ENCODE data around the gene PGGHG.
"Not testable (repeated sequence)": the region's sequence is repeated elsewhere in the genome, so short reads cannot be mapped to it uniquely, and the experiment has no call there.

PGGHG gene

GRCh38 chr11:296171-297050 lies 7.5 kb downstream of the PGGHG start:
- DNase-seq (ENCODE audit: low read depth, low spot score), result no peak
- H3K27ac ChIP-seq, result no peak overlapping the region

GRCh38 chr11:297051-297585 lies 8.2 kb downstream of the PGGHG start:
- no peak overlapping the region for H3K27ac ChIP-seq
- DNase-seq (ENCODE audit: low read depth, low spot score), result no peak

DNA sequence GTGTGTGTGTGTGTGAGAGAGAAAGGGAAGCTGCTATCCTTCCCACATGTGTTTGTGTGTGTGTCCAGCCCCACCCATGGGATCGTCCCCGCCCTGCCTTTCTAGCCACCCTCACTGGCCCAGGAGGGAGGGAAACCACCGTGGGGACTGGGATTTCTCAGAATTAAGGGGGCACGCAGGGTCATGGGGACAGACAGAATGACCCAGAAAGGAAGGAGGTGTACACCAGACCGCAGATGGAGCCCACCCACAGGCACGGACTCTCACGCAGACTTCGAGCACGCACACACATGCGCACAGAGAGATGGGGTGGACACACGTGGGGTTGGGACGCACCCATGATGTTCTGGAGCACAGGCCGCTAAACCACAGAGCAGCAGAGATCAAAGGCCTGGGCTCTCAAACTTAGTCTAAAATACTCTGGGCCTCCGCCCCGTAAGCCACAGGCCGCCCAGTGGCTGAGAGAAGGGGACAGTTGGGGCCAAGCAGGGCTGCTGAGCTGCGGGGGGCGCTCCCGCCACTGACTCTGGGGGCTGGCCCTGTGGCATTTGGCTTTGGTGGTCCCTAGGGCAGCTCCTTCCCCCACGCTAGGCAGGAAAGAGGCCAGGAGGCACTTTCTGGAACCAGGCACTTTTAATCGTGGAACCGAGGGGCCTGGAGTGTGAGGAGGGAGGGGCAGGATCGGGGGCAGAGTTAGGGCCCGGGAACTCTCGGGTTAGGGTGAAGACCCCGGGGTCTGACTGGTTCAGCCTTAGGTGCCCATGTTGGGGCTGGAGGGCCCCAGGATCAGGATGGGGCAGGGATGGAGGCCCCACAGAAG lies 8.9 kb downstream of the PGGHG start:
- no peak for DNase-seq (ENCODE audit: low read depth, low spot score)
- H3K27ac ChIP-seq, result no peak overlapping the region

- DNase-seq (ENCODE audit: low read depth, low spot score), result no peak
- no peak overlapping the region for H3K27ac ChIP-seq
Measured at GRCh38 chr11:298406-299065, 9.6 kb downstream of the PGGHG start.

GRCh38 chr11:299081-299891 lies 10.4 kb downstream of the PGGHG start, which contains the start of gene IFITM5:
Gene IFITM5 (minus strand): TSS chr11:299526. CDS start chr11:299490, 36 bp downstream.
- no peak for DNase-seq (ENCODE audit: low read depth, low spot score)
- H3K27ac ChIP-seq, result no peak within 1 kb of the TSS

DNA sequence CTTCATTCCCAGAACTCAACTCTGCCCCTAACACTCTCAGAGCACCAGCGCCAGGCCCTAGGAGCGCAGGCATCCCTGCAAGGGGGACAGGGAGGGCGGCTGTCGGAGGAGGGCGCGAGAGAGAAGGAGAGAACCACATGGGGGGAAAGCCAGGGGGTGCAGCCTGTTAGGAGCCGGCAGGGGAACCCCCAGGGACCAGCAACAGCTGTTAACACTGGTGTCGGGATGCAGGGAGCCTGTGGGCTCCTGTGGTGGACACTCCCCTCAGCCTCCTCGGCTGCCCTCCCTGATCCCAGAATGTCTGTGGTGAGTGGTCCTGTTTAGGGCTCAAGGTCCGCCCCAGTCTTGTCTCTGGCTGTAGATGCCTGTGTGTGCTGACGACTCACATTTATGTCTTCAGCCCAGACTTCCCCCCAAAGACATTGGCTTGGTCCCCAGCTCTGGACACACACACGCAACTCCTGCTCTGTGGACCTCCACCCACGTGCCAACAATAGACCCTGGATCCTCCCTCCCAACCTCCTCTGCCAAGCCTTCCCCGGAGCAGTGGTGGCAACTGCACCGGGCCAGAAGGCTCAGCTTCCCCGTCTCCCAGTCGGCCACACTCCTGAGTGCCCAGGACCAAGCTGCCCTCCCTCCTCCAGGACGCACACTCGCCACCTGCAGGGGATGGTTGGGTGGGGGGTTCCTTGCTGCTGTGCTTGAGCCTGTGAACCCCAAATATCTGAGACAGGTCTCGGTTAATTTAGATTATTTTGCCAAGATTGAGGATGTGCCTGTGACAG lies 11.2 kb downstream of the PGGHG start:
- DNase-seq (ENCODE audit: low read depth, low spot score), result no peak

DNA sequence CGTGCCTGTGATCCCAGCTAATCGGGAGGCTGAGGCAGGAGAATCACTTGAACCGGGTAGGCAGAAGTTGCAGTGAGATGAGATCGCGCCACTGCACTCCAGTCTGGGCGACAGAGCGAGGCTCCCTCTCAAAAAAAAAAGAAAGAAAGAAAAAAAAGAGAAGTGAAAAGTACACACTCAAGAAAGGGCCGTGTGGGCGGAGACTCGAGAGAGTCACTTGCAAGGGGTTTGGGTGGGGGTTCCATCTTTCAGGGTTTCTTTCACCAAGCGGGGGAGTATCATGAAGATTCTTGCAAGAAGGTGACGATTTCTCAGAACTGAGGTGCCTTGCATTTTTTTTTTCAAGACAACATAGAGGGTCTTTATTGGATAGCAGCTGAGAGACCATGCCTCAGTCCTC lies 14.4 kb downstream of the PGGHG start:
- no peak overlapping the region for H3K27ac ChIP-seq
- DNase-seq (ENCODE audit: low read depth, low spot score), result no peak

More for the DNA sequence above, 11.2 kb downstream of the PGGHG start:
- H3K27ac ChIP-seq, result no peak overlapping the region

DNA sequence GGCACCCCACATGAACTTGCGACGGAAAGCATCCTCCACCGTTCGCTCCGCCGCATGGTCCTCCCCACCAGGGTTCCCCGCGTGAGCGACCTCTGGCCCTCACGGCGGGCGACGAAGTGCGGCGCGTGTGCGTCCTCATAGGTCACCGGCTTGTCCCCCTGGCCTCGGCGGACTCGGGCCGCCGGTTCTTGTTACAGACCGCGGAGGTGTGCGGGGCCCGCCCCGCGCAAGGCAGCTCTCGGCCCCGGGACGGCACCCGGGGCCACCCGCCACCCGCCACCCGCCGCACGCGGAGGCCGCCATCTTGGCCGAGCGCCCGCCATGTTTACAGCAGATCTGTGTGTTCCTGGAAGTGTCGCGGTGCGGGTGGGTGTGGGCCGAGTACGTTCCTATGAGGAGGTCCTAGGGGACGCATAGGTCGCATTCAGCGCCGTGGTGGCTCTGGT lies 15.2 kb downstream of the PGGHG start:
- no peak overlapping the region for H3K27ac ChIP-seq
- DNase-seq (ENCODE audit: low read depth, low spot score), result no peak

GRCh38 chr11:304915-305843 lies 16.3 kb downstream of the PGGHG start:
- H3K27ac ChIP-seq, result no peak overlapping the region
- no peak for DNase-seq (ENCODE audit: low read depth, low spot score)

DNA sequence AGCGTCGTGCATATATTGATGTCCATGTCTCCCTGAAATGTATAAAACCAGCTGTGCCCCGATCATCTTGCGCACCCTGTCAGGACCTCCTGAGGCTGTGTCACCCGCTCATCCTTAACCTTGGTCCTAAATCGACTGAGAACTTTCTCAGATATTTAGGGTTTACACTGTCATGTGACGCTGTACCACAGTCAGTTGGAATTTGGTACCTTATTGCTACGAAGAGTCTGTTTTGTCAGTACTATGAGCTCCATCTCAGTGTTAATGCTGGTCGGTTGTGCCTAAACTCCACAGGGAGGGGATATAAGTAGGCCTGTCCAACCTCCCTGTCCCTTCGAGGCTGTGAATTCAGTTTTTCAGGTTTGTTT lies 16.9 kb downstream of the PGGHG start:
- H3K27ac ChIP-seq, result no peak overlapping the region
- DNase-seq (ENCODE audit: low read depth, low spot score), result no peak

GRCh38 chr11:306645-307371 lies 17.9 kb downstream of the PGGHG start:
- H3K27ac ChIP-seq, result no peak overlapping the region

DNA sequence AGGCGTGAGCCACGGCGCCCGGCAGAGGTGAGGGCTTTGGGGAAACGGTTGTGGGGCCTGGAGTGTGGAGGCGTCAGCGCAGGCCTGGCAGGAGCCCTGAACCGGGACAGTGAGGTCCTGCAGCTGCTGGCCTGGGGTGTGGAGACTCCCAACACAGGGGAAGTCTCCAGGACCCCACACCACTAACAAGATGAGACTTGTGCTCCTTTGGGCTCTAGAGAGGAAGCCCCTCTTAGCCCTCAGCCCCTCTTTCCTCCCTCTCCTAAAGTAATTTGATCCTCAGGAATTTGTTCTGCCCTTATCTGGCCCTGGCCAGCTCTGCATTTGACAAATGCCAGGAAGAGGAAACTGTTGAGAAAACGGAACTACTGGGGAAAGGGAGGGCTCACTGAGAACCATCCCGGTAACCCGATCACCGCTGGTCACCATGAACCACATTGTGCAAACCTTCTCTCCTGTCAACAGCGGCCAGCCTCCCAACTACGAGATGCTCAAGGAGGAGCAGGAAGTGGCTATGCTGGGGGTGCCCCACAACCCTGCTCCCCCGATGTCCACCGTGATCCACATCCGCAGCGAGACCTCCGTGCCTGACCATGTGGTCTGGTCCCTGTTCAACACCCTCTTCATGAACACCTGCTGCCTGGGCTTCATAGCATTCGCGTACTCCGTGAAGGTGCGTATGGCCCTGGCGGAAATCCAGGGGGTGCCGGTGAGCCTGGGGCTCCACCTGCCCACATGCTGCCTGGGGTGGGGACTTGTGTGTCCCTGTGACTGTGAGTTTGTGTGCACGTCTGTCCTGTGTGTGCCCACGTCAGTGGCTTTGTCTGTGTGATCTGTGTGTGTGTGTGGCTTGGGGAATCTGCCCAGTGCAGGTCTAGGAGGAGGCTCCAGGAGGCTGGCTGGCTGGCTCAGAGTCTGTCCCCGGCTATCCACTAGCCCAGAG lies 19.1 kb downstream of the PGGHG start, which contains the start of gene IFITM2:
Gene IFITM2, plus strand, starts transcription at position 51 of the 943 bp plus-strand sequence. Its CDS starts 377 bp downstream, at position 428.
- DNase-seq (ENCODE audit: low read depth, low spot score); H3K27ac ChIP-seq: not testable (repeated sequence)

More at GRCh38 chr11:306645-307371, 17.9 kb downstream of the PGGHG start:
- DNase-seq (ENCODE audit: low read depth, low spot score), result no peak

DNA sequence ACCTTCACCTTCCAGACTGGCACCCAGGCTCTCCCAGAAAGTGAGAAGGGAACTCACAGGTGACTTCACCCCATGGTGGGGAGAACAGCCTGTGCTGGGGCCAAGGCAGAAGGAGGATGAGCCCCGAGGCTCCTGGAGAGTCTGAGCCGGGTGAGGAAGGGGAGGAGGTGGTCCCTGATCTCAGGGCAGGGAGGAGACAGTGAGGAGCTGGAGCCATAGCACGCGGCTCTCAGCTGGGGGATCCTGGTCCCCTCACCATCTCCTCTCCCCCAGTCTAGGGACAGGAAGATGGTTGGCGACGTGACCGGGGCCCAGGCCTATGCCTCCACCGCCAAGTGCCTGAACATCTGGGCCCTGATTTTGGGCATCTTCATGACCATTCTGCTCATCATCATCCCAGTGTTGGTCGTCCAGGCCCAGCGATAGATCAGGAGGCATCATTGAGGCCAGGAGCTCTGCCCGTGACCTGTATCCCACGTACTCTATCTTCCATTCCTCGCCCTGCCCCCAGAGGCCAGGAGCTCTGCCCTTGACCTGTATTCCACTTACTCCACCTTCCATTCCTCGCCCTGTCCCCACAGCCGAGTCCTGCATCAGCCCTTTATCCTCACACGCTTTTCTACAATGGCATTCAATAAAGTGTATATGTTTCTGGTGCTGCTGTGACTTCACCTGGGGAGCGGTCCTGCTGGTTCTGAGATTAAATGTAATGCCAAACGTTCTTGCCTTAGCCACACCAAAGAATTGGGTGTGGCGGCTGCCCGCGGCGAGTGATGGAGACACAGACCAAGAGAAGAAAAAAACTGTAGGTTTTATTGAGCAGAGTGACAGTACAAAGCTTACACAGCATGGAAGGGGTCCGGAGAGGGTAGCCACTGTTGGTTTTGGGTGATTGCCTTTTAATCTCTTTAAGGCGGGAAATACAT lies 20.1 kb downstream of the PGGHG start:
- H3K27ac ChIP-seq, result peak overlapping the region; percentile 24
- DNase-seq (ENCODE audit: low read depth, low spot score), result not testable (repeated sequence)

DNA sequence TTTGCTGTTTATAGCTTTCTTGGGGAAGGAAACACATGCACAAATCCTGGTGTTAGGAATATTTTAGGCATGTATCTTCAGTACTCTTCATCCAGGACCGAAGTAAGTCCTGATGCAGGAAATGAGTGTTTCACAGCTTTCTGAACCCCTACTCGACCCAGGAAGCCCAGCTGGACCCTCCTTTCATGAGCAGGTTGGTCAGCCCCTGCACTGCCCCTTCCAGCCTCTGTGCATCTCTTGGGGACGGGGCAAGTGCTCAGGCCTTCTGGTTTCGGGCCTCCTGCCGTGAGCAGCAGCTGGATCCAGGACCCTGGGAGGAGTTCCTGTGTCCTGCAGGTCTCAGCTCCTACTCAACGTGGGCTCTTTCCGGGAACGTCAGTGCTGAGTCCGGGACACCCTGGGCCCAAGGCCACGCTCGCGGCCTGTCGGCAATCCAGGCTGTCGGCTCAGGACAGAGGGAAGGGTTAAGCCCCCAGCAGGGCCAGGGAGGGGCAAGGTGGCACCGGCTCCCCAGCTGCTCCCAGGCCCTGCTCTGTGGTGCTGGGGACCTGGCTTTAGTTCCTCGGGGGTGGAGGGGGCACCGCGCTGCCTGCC lies 21.1 kb downstream of the PGGHG start:
- peak overlapping the region; percentile 24 for H3K27ac ChIP-seq
- not testable (repeated sequence) for DNase-seq (ENCODE audit: low read depth, low spot score)

All from epithelial cell of prostate (primary cell).